K562 (cell line): ENCODE data around the gene MDC1. TPM values are rescaled to one million over a fixed set of nuclear protein-coding genes. Genes with fewer than 3 reads are reported as not detected.

Source experiments
- ELF1 ChIP-seq: fragments of 200-800 bp; sonication (Bioruptor generic); IDR thresholded peaks from 2 replicates; pipeline ENCODE4 v1.6.1; 2016; ENCODE audit warnings: missing genetic modification characterization, missing compliant biosample characterization
- ESRRB ChIP-seq: fragments of 250-450 bp; sonication (Bioruptor Pico); IDR thresholded peaks from 2 replicates; pipeline ENCODE4 v1.5.0; 2020; ENCODE audit warnings: mild to moderate bottlenecking, moderate library complexity, borderline replicate concordance
- HCFC1 ChIP-seq: IDR thresholded peaks from 2 replicates; pipeline ENCODE4 v1.6.1; 2012; ENCODE audit warnings: low read depth, low read length, improper control_type of control experiment
- HDAC1 ChIP-seq, 2 experiments: fragments of 450-650 bp; IDR thresholded peaks; 2 replicates each; pipeline ENCODE4 v1.6.1; 2016 to 2017; ENCODE audit warnings: inconsistent platforms in 1 of 2, mild to moderate bottlenecking in 1 of 2, moderate library complexity in 1 of 2
- HIVEP1 ChIP-seq: fragments of 250-450 bp; sonication (Bioruptor Pico); IDR thresholded peaks from 2 replicates; pipeline ENCODE4 v1.4.0; 2020; ENCODE audit warnings: mild to moderate bottlenecking
- KLF13 ChIP-seq: fragments of 450-650 bp; IDR thresholded peaks from 2 replicates; pipeline ENCODE4 v1.6.1; 2016; ENCODE audit warnings: missing genetic modification characterization, low read depth, mild to moderate bottlenecking, missing compliant biosample characterization, moderate library complexity, borderline replicate concordance
- NCOA4 ChIP-seq: fragments of 450-650 bp; IDR thresholded peaks from 2 replicates; pipeline ENCODE4 v1.6.1; 2018; ENCODE audit warnings: mild to moderate bottlenecking; ENCODE audit not compliant: partially characterized antibody
- NR2C2 ChIP-seq, 2 experiments: fragments of 200-800 bp in 1 of 2; sonication (Bioruptor generic) in 1 of 2; sonication (generic) in 1 of 2; formaldehyde crosslinking in 1 of 2; IDR thresholded peaks; 2 replicates each; pipeline versions ENCODE4 v1.6.1 to v1.8.0; 2016 to 2022; ENCODE audit warnings: mild to moderate bottlenecking in 1 of 2, missing compliant biosample characterization in 1 of 2, missing genetic modification characterization in 1 of 2, missing genetic modification reagents in 1 of 2
- RBBP5 ChIP-seq: fragments of 200-600 bp; sonication (generic); IDR thresholded peaks from 2 replicates; pipeline ENCODE4 v1.6.1; 2012; ENCODE audit warnings: borderline replicate concordance, mild to moderate bottlenecking, low read length, control low read depth, inconsistent platforms; ENCODE audit not compliant: insufficient read depth, poor library complexity, severe bottlenecking
- RFX7 ChIP-seq: fragments of 250-450 bp; sonication (Bioruptor Pico); IDR thresholded peaks from 2 replicates; pipeline ENCODE4 v1.5.1; 2021; ENCODE audit warnings: mild to moderate bottlenecking
- YY1 ChIP-seq, 3 experiments: IDR thresholded peaks; 2 replicates each; pipeline ENCODE4 v1.6.1; 2011; ENCODE audit warnings: low read length in 2 of 3, mild to moderate bottlenecking in 2 of 3, moderate library complexity in 2 of 3, borderline replicate concordance in 1 of 3, control low read depth in 1 of 3, low read depth in 1 of 3; ENCODE audit not compliant: insufficient read depth in 3 of 3, insufficient replicate concordance in 2 of 3, control insufficient read depth in 1 of 3, insufficient read length in 1 of 3; ENCODE audit errors: extremely low read depth in 1 of 3
- ZFP36 ChIP-seq: fragments of 150-350 bp; IDR thresholded peaks from 2 replicates; pipeline ENCODE4 v1.6.1; 2018; ENCODE audit warnings: low read length, low read depth; ENCODE audit not compliant: partially characterized antibody
- ZFPM2 ChIP-seq: fragments of 250-450 bp; sonication (Bioruptor Pico); IDR thresholded peaks from 2 replicates; pipeline ENCODE4 v1.5.1; 2022; ENCODE audit warnings: mild to moderate bottlenecking
- ZNF263 ChIP-seq: sonication (generic); formaldehyde crosslinking; IDR thresholded peaks from 2 replicates; pipeline ENCODE4 v1.8.0; 2022; ENCODE audit warnings: mild to moderate bottlenecking, missing genetic modification reagents, borderline replicate concordance
- ZNF444 ChIP-seq: fragments of 250-450 bp; sonication (Bioruptor Pico); IDR thresholded peaks from 2 replicates; pipeline ENCODE4 v1.4.0; 2020; ENCODE audit warnings: mild to moderate bottlenecking, moderate library complexity
- ZNF584 ChIP-seq: fragments of 200-800 bp; sonication (Bioruptor generic); IDR thresholded peaks from 2 replicates; pipeline ENCODE4 v1.6.1; 2016; ENCODE audit warnings: low read depth, mild to moderate bottlenecking, missing genetic modification characterization, missing compliant biosample characterization
- polyA plus RNA-seq, 8 experiments: library from polyadenylated mRNA; depleted of rRNA in 4 of 8; stranded (reverse) in 5 of 8; unstranded in 3 of 8; fragments of >200 nt; fragmentation: Nextera tagmentation in 2 of 8; fragmentation: Illumina TruSeq in 1 of 8; extraction: Ambion mirVana in 2 of 8; extraction: Trizol in 1 of 8; gene quantifications; 2 replicates each; pipeline versions ENCODE4 v1.2.1 to v1.2.3, GENCODE V29; 2011 to 2014; ENCODE audit warnings: inconsistent platforms in 1 of 8, missing spikeins in 1 of 8
- total RNA-seq, 7 experiments: library from RNA; depleted of rRNA in 6 of 7; stranded (reverse); fragments of >200 nt in 6 of 7; fragmentation: Illumina TruSeq in 2 of 7; extraction: Trizol in 2 of 7; gene quantifications; 2 replicates each; pipeline versions ENCODE4 v1.2.1 to v1.2.3, GENCODE V29; 2011 to 2021; ENCODE audit warnings: low replicate concordance in 1 of 7
- TF ChIP-seq, protein P1 (sequence below), 2 experiments: fragments of 450-650 bp; IDR thresholded peaks; 2 replicates each; pipeline ENCODE4 v1.6.1; 2018; ENCODE audit warnings: mild to moderate bottlenecking in 2 of 2, low read depth in 1 of 2; ENCODE audit not compliant: partially characterized antibody in 2 of 2
- TF ChIP-seq, protein P2 (sequence below): fragments of 450-650 bp; IDR thresholded peaks from 2 replicates; pipeline ENCODE4 v1.6.1; 2016; ENCODE audit warnings: missing biosample characterization, missing genetic modification characterization
- TF ChIP-seq, protein P3 (sequence below): sonication (generic); formaldehyde crosslinking; IDR thresholded peaks from 2 replicates; pipeline ENCODE4 v1.9.0; 2022; ENCODE audit warnings: mild to moderate bottlenecking, missing genetic modification reagents

Gene MDC1
- total and polyA plus RNA-seq, 9 of the 15 experiments (the other 6 are each of a cell fraction or from before 2014, with no cell fraction given), result 8.2 to 114 (median 20.0) TPM

DNA sequence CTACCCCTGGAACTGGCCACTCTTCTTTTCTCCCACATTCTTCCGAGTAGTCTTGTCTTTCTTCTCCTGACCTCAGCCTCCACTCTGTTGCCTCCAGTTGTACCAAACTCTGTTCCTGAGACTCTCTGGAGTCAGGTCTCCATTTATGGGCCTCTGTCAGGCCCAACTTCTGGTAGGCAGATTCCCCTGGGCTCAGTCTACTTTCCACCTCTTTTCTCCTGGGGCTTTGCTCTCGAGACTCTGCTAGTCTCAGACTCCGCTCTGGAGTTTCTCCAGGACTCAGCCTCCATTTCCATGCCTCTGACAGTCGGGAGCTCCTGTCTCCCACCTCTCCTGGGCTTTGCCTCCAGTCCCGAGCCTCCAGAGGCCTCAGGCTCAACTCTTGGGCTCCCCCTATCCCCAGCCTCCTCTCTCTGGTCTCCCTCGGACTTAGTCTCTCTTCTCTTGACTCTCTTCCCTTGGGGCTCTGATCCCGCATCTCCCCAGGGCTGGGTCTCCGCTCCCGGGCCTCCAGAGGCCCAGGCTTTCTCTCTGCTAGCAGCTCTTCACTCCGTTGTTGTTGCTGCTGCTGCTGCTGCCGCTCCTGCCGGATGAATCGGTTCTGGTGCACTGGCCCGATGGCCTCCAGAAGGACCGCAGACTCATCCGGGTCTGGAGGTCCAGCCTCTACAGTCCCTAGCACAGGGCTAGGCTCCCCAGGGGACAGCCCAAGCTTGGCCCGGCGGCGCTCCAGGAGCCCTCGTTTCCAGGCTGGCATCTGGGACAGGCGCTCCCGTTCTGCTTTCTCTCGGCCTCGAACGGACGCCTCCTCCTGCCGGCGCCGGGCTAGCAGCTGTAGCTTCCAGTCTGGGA lies 31.7 kb downstream of the MDC1 start (continued):
- TF ChIP-seq, protein P1, sequence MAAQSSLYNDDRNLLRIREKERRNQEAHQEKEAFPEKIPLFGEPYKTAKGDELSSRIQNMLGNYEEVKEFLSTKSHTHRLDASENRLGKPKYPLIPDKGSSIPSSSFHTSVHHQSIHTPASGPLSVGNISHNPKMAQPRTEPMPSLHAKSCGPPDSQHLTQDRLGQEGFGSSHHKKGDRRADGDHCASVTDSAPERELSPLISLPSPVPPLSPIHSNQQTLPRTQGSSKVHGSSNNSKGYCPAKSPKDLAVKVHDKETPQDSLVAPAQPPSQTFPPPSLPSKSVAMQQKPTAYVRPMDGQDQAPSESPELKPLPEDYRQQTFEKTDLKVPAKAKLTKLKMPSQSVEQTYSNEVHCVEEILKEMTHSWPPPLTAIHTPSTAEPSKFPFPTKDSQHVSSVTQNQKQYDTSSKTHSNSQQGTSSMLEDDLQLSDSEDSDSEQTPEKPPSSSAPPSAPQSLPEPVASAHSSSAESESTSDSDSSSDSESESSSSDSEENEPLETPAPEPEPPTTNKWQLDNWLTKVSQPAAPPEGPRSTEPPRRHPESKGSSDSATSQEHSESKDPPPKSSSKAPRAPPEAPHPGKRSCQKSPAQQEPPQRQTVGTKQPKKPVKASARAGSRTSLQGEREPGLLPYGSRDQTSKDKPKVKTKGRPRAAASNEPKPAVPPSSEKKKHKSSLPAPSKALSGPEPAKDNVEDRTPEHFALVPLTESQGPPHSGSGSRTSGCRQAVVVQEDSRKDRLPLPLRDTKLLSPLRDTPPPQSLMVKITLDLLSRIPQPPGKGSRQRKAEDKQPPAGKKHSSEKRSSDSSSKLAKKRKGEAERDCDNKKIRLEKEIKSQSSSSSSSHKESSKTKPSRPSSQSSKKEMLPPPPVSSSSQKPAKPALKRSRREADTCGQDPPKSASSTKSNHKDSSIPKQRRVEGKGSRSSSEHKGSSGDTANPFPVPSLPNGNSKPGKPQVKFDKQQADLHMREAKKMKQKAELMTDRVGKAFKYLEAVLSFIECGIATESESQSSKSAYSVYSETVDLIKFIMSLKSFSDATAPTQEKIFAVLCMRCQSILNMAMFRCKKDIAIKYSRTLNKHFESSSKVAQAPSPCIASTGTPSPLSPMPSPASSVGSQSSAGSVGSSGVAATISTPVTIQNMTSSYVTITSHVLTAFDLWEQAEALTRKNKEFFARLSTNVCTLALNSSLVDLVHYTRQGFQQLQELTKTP (IDR thresholded peaks at IDR 0.05; ENCODE audit: low read depth in 1 of 2, partially characterized antibody in 2 of 2), result no peak
- TF ChIP-seq ELF1 (tag), result no peak
- TF ChIP-seq RFX7, result no peak
- TF ChIP-seq RBBP5, result no peak
- TF ChIP-seq, protein P2, sequence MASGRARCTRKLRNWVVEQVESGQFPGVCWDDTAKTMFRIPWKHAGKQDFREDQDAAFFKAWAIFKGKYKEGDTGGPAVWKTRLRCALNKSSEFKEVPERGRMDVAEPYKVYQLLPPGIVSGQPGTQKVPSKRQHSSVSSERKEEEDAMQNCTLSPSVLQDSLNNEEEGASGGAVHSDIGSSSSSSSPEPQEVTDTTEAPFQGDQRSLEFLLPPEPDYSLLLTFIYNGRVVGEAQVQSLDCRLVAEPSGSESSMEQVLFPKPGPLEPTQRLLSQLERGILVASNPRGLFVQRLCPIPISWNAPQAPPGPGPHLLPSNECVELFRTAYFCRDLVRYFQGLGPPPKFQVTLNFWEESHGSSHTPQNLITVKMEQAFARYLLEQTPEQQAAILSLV (tag), result no peak
- no peak for TF ChIP-seq NR2C2 (CRISPR knock-in tag; IDR thresholded peaks at IDR 0.05)
- no peak for TF ChIP-seq NR2C2 (tag; IDR thresholded peaks at IDR 0.05)
- TF ChIP-seq, protein P3, sequence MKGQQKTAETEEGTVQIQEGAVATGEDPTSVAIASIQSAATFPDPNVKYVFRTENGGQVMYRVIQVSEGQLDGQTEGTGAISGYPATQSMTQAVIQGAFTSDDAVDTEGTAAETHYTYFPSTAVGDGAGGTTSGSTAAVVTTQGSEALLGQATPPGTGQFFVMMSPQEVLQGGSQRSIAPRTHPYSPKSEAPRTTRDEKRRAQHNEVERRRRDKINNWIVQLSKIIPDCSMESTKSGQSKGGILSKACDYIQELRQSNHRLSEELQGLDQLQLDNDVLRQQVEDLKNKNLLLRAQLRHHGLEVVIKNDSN (CRISPR knock-in tag), result no peak
- no peak for TF ChIP-seq ZNF444 (CRISPR knock-in tag)
- TF ChIP-seq HIVEP1 (CRISPR knock-in tag), result no peak
- no peak for TF ChIP-seq NCOA4
- no peak for TF ChIP-seq ZNF584 (CRISPR knock-in tag)
- TF ChIP-seq KLF13 (tag), result no peak
- peak; percentile 97 for TF ChIP-seq ZFP36
- no peak for TF ChIP-seq YY1 (IDR thresholded peaks at IDR 0.05; ENCODE audit: borderline replicate concordance in 1 of 3, control insufficient read depth in 1 of 3, extremely low read depth in 1 of 3, insufficient read depth in 3 of 3, insufficient read length in 1 of 3, insufficient replicate concordance in 2 of 3, low read depth in 1 of 3, low read length in 2 of 3)
- TF ChIP-seq ZNF263 (CRISPR knock-in tag), result no peak
- peak; percentile 19; the same call in 1 of the 2 replicates for TF ChIP-seq ESRRB (CRISPR knock-in tag)
- TF ChIP-seq HDAC1 (IDR thresholded peaks at IDR 0.05), result no peak
- peak; percentile 31; the same call in 1 of the 2 replicates for TF ChIP-seq HCFC1
- no peak for TF ChIP-seq ZFPM2 (CRISPR knock-in tag)
